ENCODE measurements around the gene HES4. TPM values are rescaled to one million over a fixed set of nuclear protein-coding genes. Genes with fewer than 3 reads are reported as not detected.

Gene HES4
- total and polyA plus RNA-seq, 2 of the 13 experiments (the other 11 are each of a cell fraction or from before 2014, with no cell fraction given) = 8.8 to 10.6 TPM

GRCh38 chr1:1000357-1001056, 610 bp upstream of the HES4 start (continued):
- TF ChIP-seq LCORL (IDR thresholded peaks at IDR 0.05) (no peak), LCORL (CRISPR knock-in tag; IDR thresholded peaks at IDR 0.05) (peak; percentile 64; the same call in 1 of the 2 replicates), ZNF138 (CRISPR knock-in tag; IDR thresholded peaks at IDR 0.05; ENCODE audit: low read depth) (peak; percentile 57), RBM39 (IDR thresholded peaks at IDR 0.05; ENCODE audit: low read depth, low read length, poor library complexity, severe bottlenecking) (no peak), FOXC1 (CRISPR knock-in tag; IDR thresholded peaks at IDR 0.05; ENCODE audit: borderline replicate concordance) (peak; percentile 94), U2AF1 (optimal IDR thresholded peaks at IDR 0.05; ENCODE audit: low read depth, low read length) (peak; percentile 32), ZNF800 (CRISPR knock-in tag; IDR thresholded peaks at IDR 0.05) (peak; percentile 92), ZNF564 (CRISPR knock-in tag; IDR thresholded peaks at IDR 0.05) (no peak; the same call in 1 of the 2 replicates), CSRNP1 (CRISPR knock-in tag; IDR thresholded peaks at IDR 0.05) (peak; percentile 56), ZNF205 (CRISPR knock-in tag; IDR thresholded peaks at IDR 0.05) (no peak; the same call in 1 of the 2 replicates), SNAPC2 (CRISPR knock-in tag; IDR thresholded peaks at IDR 0.05) (peak; percentile 33; the same call in 1 of the 2 replicates), SAP130 (CRISPR knock-in tag; IDR thresholded peaks at IDR 0.05; ENCODE audit: low read depth) (peak; percentile 81), ATF3 (CRISPR knock-in tag; IDR thresholded peaks at IDR 0.05) (peak; percentile 100), ETV6 (CRISPR knock-in tag; conservative IDR thresholded peaks at IDR 0.05) (0 out of 2 replicates have a peak, but pooled peaks have one; percentile 62), PRDM4 (CRISPR knock-in tag; IDR thresholded peaks at IDR 0.05; ENCODE audit: borderline replicate concordance) (0 out of 2 replicates have a peak, but pooled peaks have one; percentile 51), PREB (CRISPR knock-in tag; IDR thresholded peaks at IDR 0.05) (peak; percentile 52; the same call in 1 of the 2 replicates), SNAI1 (CRISPR knock-in tag; IDR thresholded peaks at IDR 0.05; ENCODE audit: borderline replicate concordance) (no peak), POLR2A (IDR thresholded peaks at IDR 0.05; ENCODE audit: insufficient read depth in 1 of 2, low read depth in 2 of 2, low read length in 2 of 2) (peak in 1 of 2 experiments; percentile 56; a peak in 2 of 4 replicates), SALL2 (CRISPR knock-in tag; IDR thresholded peaks at IDR 0.05) (peak; percentile 92), FOXP1 (IDR thresholded peaks at IDR 0.05) (no peak), FOXP1 (CRISPR knock-in tag; IDR thresholded peaks at IDR 0.05) (no peak), REPIN1 (CRISPR knock-in tag; IDR thresholded peaks at IDR 0.05; ENCODE audit: borderline replicate concordance, low read depth) (peak; percentile 68; the same call in 1 of the 2 replicates), ZNF12 (CRISPR knock-in tag; IDR thresholded peaks at IDR 0.05) (0 out of 2 replicates have a peak, but pooled peaks have one; percentile 34), KMT2A (CRISPR knock-in tag; IDR thresholded peaks at IDR 0.05) (peak; percentile 61; the same call in 1 of the 2 replicates)

All from HepG2 (cell line).